Measurements from ENCODE around the gene FHIT. TPM values are rescaled to one million over a fixed set of nuclear protein-coding genes. Genes with fewer than 3 reads are reported as not detected.

FHIT gene
- total RNA-seq, 2 experiments from 2014 or later: 86.0 to 90.6 TPM

- peak in 1 of 14 experiments; percentile 43 for DNase-seq
- Mint-ChIP-seq H3K36me3 (ENCODE audit: low read depth) (peaks cover 50% of the 10 kb centered on the region), H3K4me1 (ENCODE audit: low read depth) (peaks cover 75% of the 10 kb centered on the region), H3K9me3 (no peaks in the 10 kb centered on the region), H3K27ac (peak overlapping the region; percentile 69), H3K27me3 (no peaks in the 10 kb centered on the region), H3K4me3 (no peak overlapping the region)
- no peak overlapping the region for H3K4me3 ChIP-seq (ENCODE audit: low read length)
- H3K27me3 ChIP-seq (ENCODE audit: control insufficient read depth in 1 of 2, insufficient read depth in 2 of 2, low read length in 2 of 2): no peaks in the 10 kb centered on the region
- H3K27ac ChIP-seq (ENCODE audit: low read depth in 1 of 2, low read length in 2 of 2): no peak overlapping the region
- ATAC-seq (ENCODE audit: poor library complexity): no peak
- peaks cover 0 to 4% of the 10 kb centered on the region in 2 experiments for H3K9me3 ChIP-seq (ENCODE audit: control insufficient read depth in 1 of 2, insufficient read depth in 1 of 2, low read length in 2 of 2)
- ChIA-PET CTCF (interaction anchor here (0.8 to 1.1 kb wide), 2 partner anchors 26 to 97 kb away, joined by 3 read pairs; no protein-coding TSS in a partner anchor), POLR2A (interaction anchor here (0.7 to 2.2 kb wide), 3 partner anchors 28 to 204 kb away, joined by 3 to 13 read pairs (median 3); no protein-coding TSS in a partner anchor)
- peaks cover 16% of the 10 kb centered on the region for H3K4me1 ChIP-seq (ENCODE audit: insufficient read depth, low read length)
- intact Hi-C loops (cut with DNase I, micrococcal nuclease): no loop called here
- TF ChIP-seq, protein P1, sequence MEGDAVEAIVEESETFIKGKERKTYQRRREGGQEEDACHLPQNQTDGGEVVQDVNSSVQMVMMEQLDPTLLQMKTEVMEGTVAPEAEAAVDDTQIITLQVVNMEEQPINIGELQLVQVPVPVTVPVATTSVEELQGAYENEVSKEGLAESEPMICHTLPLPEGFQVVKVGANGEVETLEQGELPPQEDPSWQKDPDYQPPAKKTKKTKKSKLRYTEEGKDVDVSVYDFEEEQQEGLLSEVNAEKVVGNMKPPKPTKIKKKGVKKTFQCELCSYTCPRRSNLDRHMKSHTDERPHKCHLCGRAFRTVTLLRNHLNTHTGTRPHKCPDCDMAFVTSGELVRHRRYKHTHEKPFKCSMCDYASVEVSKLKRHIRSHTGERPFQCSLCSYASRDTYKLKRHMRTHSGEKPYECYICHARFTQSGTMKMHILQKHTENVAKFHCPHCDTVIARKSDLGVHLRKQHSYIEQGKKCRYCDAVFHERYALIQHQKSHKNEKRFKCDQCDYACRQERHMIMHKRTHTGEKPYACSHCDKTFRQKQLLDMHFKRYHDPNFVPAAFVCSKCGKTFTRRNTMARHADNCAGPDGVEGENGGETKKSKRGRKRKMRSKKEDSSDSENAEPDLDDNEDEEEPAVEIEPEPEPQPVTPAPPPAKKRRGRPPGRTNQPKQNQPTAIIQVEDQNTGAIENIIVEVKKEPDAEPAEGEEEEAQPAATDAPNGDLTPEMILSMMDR (IDR thresholded peaks at IDR 0.05): no peak
- no peaks in the 10 kb centered on the region for H3K36me3 ChIP-seq (ENCODE audit: insufficient read depth, low read length)
Measured at GRCh38 chr3:59982510-59982909, 1268.7 kb downstream of the FHIT start.

GRCh38 chr3:59981377-59981776, 1269.9 kb downstream of the FHIT start:
- no peak overlapping the region for H3K27ac ChIP-seq (ENCODE audit: low read depth in 1 of 2, low read length in 2 of 2)
- H3K27me3 Mint-ChIP-seq: no peaks in the 10 kb centered on the region
- ATAC-seq (ENCODE audit: poor library complexity) (peak; percentile 59), DNase-seq (peak in 5 of 14 experiments; percentile 3 to 59 (median 44))
- peak overlapping the region; percentile 57 for H3K4me3 Mint-ChIP-seq
- H3K9me3 Mint-ChIP-seq: peaks cover 5% of the 10 kb centered on the region
- ChIA-PET CTCF (no interaction called here), POLR2A (interaction anchor here (1.0 to 2.2 kb wide), 3 partner anchors 10 to 98 kb away, joined by 3 to 13 read pairs (median 3); no protein-coding TSS in a partner anchor)
- no peaks in the 10 kb centered on the region for H3K36me3 ChIP-seq (ENCODE audit: insufficient read depth, low read length)
- intact Hi-C loops (cut with DNase I, micrococcal nuclease): no loop called here
- peaks cover 0 to 4% of the 10 kb centered on the region in 2 experiments for H3K9me3 ChIP-seq (ENCODE audit: control insufficient read depth in 1 of 2, insufficient read depth in 1 of 2, low read length in 2 of 2)
- H3K27me3 ChIP-seq (ENCODE audit: control insufficient read depth in 1 of 2, insufficient read depth in 2 of 2, low read length in 2 of 2): no peaks in the 10 kb centered on the region
- peak overlapping the region; percentile 69 for H3K27ac Mint-ChIP-seq
- H3K4me3 ChIP-seq (ENCODE audit: low read length): no peak overlapping the region
- TF ChIP-seq, protein P1 (IDR thresholded peaks at IDR 0.05): no peak
- peaks cover 16% of the 10 kb centered on the region for H3K4me1 ChIP-seq (ENCODE audit: insufficient read depth, low read length)
- peaks cover 76% of the 10 kb centered on the region for H3K4me1 Mint-ChIP-seq (ENCODE audit: low read depth)
- H3K36me3 Mint-ChIP-seq (ENCODE audit: low read depth): peaks cover 61% of the 10 kb centered on the region

GRCh38 chr3:59980576-59980975, 1270.7 kb downstream of the FHIT start:
- DNase-seq (no peak), ATAC-seq (ENCODE audit: poor library complexity) (no peak)
- H3K27ac ChIP-seq (ENCODE audit: low read depth in 1 of 2, low read length in 2 of 2): no peak overlapping the region
- TF ChIP-seq, protein P1 (IDR thresholded peaks at IDR 0.05): no peak
- no peaks in the 10 kb centered on the region for H3K36me3 ChIP-seq (ENCODE audit: insufficient read depth, low read length)
- intact Hi-C loops (cut with DNase I, micrococcal nuclease): no loop called here
- H3K27me3 Mint-ChIP-seq: no peaks in the 10 kb centered on the region
- ChIA-PET POLR2A (interaction anchor here (0.6 to 2.2 kb wide), 4 partner anchors 9 to 45 kb away, joined by 3 to 13 read pairs (median 6); no protein-coding TSS in a partner anchor), CTCF (interaction anchor here (1.4 kb wide), 1 partner anchor 30 kb away, joined by 4 read pairs; no protein-coding TSS in a partner anchor)
- H3K9me3 Mint-ChIP-seq: peaks cover 5% of the 10 kb centered on the region
- peaks cover 66% of the 10 kb centered on the region for H3K36me3 Mint-ChIP-seq (ENCODE audit: low read depth)
- H3K4me1 Mint-ChIP-seq (ENCODE audit: low read depth): peaks cover 76% of the 10 kb centered on the region
- H3K4me3 Mint-ChIP-seq: no peak overlapping the region
- peak overlapping the region; percentile 69 for H3K27ac Mint-ChIP-seq
- no peaks in the 10 kb centered on the region for H3K27me3 ChIP-seq (ENCODE audit: control insufficient read depth in 1 of 2, insufficient read depth in 2 of 2, low read length in 2 of 2)
- H3K4me1 ChIP-seq (ENCODE audit: insufficient read depth, low read length): peaks cover 16% of the 10 kb centered on the region
- H3K9me3 ChIP-seq (ENCODE audit: control insufficient read depth in 1 of 2, insufficient read depth in 1 of 2, low read length in 2 of 2): peaks cover 0 to 4% of the 10 kb centered on the region in 2 experiments
- H3K4me3 ChIP-seq (ENCODE audit: low read length): no peak overlapping the region

Data from CD4-positive, alpha-beta T cell (primary cell).